DMS114 treated with DMSO at 0.1 percent for 48 hours (cell line): Measurements from ENCODE around the gene SLC6A7.
"Not testable (repeated sequence)": the region's sequence is repeated elsewhere in the genome, so short reads cannot be mapped to it uniquely, and the experiment has no call there.

Experiments used
- DNase-seq: peaks from one replicate; lab custom pipeline; 2025; ENCODE audit not compliant: unreplicated experiment; lab: John Stamatoyannopoulos, UW

Gene SLC6A7

DNA sequence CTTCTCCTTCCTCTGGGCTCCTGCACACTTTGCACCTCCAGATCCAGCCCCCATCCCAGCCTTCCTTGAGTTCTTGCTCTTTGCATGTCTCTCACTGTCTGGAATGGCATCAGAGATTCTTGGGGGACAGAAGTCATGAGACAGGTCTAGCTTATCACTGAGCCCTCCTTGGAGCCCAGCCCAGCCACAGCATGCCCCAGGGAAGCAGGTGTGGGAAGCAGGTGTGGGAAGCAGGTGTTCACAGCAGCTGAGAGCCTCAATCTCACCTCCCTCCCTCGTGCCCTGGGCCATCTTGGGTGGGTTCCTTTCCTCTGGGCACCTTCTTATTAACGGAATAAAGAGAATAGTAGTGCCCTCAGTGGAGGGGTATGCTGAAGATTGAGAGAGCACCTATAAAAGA is 27.2 kb downstream of the SLC6A7 start:
- DNase-seq = no peak

DNA sequence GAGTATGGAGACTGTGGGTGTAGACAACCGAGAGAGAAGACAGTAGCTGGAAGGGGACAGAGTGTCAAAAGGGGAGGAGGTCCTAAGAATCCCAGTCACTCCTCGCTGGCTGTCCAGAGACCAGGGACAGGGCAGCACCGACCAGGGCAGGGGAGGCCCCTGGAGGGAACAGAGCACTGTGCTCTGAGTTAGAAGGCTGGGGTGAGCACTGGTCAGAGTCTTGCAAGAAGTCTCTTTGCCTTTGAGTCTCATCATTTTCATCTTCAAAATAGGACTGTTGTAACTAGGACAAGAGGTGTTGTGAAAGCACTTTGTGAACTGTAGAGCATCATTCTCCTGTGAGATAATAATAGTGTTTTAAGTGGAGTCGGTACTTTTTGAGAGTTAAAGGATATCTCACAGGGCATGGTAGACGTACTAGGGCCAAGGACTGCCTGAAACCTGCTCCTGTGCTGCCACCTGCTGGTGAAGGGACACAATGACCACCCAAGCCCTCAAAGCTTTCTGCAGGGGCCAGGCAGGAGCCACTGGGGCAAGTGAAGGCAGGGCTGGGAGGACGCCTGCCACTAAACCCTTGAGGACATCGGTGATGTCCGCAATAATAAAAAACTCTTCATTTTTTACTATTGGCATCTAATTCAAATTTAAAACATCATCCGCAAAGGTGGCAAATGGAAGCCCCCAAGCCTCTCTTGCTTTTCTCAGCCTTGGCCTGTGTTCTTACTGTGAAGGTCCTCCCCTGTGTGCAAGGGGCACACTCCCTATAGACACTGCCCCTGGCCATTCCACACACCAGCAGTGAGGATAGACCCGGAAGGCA is 28.2 kb downstream of the SLC6A7 start:
- DNase-seq = peak; percentile 78

DNA sequence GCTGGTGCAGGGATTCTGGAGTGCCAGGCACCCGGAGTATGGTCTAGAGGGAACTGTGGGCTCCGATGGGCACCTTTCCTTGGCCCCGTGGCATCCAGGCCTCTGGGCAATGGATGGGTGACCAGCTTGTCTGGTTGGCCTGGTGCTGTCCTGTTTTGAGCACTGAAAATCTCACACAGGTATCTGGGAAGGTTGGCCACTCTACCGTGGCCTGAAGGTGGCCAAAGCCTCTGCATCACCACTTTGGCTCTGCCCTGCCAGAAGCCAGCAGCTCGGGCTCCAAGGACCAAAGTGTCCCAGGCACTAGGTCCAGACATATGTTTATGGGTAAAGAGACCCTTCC is 28.8 kb downstream of the SLC6A7 start:
- DNase-seq = no peak

- DNase-seq = no peak
These were observed 29.3 kb downstream of the SLC6A7 start for GRCh38 chr5:150219142-150219541.

DNA sequence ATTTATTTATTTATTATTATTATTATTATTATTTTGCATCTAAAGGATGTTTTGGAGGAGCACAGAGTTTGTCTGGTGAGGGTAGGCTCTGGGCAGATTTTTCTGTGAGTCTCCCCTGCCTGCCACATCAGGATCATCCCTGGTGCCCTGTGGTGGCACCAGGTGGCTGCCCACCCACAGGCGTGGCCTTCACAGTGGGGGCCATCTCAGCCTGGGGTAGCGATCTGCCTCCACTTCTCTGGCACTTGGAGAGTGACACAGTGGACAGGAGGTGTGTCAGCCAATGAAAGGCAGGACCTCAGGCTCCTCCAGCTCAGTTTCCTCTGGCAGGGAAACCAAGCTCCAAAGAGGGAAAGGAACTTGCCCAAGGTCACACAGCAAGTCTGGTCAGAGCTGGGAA is 30.0 kb downstream of the SLC6A7 start:
- no peak for DNase-seq

GRCh38 chr5:150221471-150221870 is 31.6 kb downstream of the SLC6A7 start:
- DNase-seq = no peak

DNA sequence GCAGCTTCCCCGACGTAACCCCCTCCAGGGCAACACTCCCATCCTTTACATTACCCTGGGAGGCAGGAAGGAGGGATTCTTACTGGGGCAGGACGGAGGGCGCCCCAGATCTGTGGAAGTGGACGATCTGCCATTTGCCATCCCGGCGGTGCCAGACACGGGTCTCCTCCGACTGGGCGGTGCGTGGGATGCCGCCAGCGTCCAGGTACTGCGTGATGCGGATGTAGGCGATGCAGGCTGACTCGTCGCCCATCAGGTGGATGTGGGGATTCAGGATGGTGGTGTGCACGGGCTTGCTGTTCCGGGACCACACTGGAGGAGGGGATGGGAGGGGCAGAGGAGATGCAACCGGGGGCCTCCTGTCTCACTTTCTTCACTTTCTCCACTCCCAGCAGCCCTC is 33.0 kb downstream of the SLC6A7 start:
- no peak for DNase-seq

GRCh38 chr5:150223474-150223873 is 33.6 kb downstream of the SLC6A7 start:
- no peak for DNase-seq

- DNase-seq = no peak
These were observed 34.7 kb downstream of the SLC6A7 start for GRCh38 chr5:150224483-150225027.

DNA sequence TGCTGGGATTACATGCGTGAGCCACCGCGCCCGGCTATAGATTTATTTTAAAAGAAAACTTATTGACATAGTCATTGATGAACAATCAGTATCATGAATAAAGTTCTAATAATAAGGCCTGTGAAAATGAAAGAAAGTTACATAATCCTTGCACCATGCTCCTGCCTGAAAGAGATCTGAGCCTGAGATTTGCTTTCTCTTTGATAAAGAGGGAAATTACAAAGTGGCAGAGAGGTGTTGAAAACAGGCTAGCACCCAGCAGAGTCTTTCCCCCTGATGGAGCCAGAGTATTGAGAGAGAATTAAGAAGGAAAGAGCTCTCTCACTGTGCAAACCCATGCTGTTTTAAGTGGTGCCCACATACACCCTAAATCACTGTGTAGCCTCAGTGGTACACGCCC is 37.2 kb downstream of the SLC6A7 start:
- DNase-seq = no peak

- DNase-seq = no peak
These were observed 37.9 kb downstream of the SLC6A7 start for GRCh38 chr5:150227606-150228273.

- no peak for DNase-seq
These were observed 39.7 kb downstream of the SLC6A7 start for GRCh38 chr5:150229571-150229970.

GRCh38 chr5:150230842-150231241 is 41.0 kb downstream of the SLC6A7 start:
- no peak for DNase-seq

GRCh38 chr5:150233706-150234105 is 43.8 kb downstream of the SLC6A7 start:
- DNase-seq = not testable (repeated sequence)

- DNase-seq = no peak
These were observed 45.0 kb downstream of the SLC6A7 start for GRCh38 chr5:150234576-150235499.

DNA sequence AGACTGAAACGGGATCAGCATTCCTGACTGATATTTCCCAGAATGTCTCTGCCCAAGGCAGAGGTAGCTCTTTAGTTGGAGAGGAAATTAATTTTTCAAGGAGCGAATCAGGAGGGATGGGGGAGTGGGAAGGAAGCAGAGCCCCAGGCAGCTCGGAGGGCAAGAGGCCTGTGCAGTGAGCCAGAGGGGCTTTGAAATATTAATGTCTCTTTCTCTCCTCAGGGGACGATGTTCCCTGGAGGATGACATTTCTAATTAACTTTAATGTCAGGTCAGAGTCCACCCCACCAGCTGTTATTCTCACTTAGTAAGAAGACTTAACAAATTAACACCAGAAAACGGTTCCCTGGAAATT is 45.6 kb downstream of the SLC6A7 start:
- DNase-seq = no peak

DNA sequence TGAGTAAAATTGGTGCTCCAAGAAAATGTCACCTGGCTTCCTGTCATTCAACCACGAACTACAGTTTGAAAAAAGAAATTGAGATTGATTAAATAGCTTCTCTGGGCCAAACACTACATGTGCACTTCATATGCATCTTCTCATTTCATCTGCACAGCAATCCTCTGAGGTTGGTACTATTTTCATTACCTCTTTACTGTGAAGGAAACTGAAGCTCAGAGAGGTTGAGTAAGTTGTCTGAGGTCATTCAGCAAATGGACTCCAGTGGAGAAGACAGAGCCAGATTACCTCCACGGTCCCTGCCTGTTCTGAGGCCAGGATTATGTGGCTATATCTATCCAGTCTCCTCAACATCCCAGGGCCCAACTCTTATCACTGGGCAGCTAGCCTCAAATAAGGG is 46.5 kb downstream of the SLC6A7 start:
- no peak for DNase-seq

DNA sequence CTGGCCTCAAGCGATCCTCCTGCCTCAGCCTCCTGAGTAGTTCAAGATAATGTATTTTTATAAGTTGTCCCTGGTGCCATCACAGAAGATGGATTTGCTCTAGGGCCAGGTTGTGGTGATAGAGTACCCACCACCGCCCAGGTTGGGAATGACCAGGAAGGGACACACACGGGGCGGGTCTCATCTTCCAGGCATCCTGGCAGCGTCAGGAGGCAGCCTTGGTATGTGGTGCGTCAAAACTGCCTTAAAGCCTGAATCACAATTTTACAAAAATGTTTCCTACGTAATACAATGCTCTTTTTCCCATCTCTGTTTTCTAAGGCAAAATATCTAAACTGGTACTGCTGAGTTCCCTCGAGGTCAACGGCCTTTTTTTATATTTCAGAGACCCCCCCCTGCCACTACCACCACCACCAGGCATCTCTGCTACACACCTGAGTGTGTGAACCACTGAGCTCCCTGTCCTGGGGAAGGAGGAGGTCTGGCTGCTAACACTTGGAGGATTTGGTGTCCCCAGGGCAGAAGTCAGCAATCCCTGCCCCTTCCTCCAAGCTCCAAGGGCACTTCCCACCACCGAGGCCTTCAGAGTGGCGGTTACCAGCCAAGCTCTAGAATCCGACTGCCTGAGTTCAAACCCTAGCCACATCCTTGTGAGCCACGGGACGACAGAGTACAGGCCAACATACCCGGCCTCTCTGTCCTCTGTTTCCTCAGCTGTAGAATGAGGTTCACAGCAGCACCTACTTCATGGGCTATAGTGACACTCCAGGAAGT is 47.3 kb downstream of the SLC6A7 start:
- no peak for DNase-seq

- DNase-seq = no peak
These were observed 48.8 kb downstream of the SLC6A7 start for GRCh38 chr5:150238646-150239045.

GRCh38 chr5:150239099-150239793 is 49.4 kb downstream of the SLC6A7 start:
- DNase-seq = no peak
